Fibroblast of lung (primary cell): ENCODE measurements around the gene MITF.

Experiments
- EZH2 ChIP-seq: IDR thresholded peaks from 2 replicates; pipeline ENCODE4 v1.5.1; 2012; ENCODE audit warnings: low read length, control low read depth, mild to moderate bottlenecking; ENCODE audit errors: missing control alignments
- TF ChIP-seq, protein P1 (sequence below), 2 donors: IDR thresholded peaks in 1 of 2; conservative IDR thresholded peaks in 1 of 2; 1 replicate in 1 of 2; 2 replicates in 1 of 2; pipeline ENCODE4 v1.5.1; 2011 to 2012; ENCODE audit warnings: low read length in 2 of 2, control low read depth in 1 of 2, inconsistent platforms in 1 of 2, low read depth in 1 of 2, mild to moderate bottlenecking in 1 of 2

- TF ChIP-seq, protein P1, sequence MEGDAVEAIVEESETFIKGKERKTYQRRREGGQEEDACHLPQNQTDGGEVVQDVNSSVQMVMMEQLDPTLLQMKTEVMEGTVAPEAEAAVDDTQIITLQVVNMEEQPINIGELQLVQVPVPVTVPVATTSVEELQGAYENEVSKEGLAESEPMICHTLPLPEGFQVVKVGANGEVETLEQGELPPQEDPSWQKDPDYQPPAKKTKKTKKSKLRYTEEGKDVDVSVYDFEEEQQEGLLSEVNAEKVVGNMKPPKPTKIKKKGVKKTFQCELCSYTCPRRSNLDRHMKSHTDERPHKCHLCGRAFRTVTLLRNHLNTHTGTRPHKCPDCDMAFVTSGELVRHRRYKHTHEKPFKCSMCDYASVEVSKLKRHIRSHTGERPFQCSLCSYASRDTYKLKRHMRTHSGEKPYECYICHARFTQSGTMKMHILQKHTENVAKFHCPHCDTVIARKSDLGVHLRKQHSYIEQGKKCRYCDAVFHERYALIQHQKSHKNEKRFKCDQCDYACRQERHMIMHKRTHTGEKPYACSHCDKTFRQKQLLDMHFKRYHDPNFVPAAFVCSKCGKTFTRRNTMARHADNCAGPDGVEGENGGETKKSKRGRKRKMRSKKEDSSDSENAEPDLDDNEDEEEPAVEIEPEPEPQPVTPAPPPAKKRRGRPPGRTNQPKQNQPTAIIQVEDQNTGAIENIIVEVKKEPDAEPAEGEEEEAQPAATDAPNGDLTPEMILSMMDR (conservative IDR thresholded peaks at IDR 0.05 in 1 of 2, IDR thresholded peaks at IDR 0.05 in 1 of 2; ENCODE audit: low read depth in 1 of 2, low read length in 2 of 2), result peak; percentile 53 to 55
- no peak for TF ChIP-seq EZH2
Measured at GRCh38 chr3:69948246-69948862, 209.1 kb downstream of the MITF start.
